HEK293T (cell line): ENCODE measurements around the gene NCMAP.

Source experiments
- CTCF ChIA-PET: fragments of 350-600 bp; formaldehyde crosslinking; extraction: SDS; loops from one replicate; lab custom pipeline; 2021; ENCODE audit warnings: antibody characterized with exemption, inconsistent platforms; lab: Yijun Ruan, JAX
- POLR2A ChIA-PET: fragments of 350-600 bp; formaldehyde crosslinking; extraction: SDS; loops from one replicate; lab custom pipeline; 2020; ENCODE audit warnings: antibody characterized with exemption, inconsistent platforms; lab: Yijun Ruan, JAX
- DNase-seq: peaks from one replicate; pipeline ENCODE4 v3.0.0; 2012; ENCODE audit warnings: mixed read lengths; ENCODE audit errors: extremely low spot score
- ARNT ChIP-seq: fragments of 450-650 bp; IDR thresholded peaks from 2 replicates; pipeline ENCODE4 v1.6.1; 2017; ENCODE audit warnings: mild to moderate bottlenecking
- CTBP1 ChIP-seq: fragments of 450-650 bp; IDR thresholded peaks from 2 replicates; pipeline ENCODE4 v1.6.1; 2016; ENCODE audit warnings: borderline replicate concordance
- ELF4 ChIP-seq: fragments of 450-650 bp; IDR thresholded peaks from 2 replicates; pipeline ENCODE4 v1.6.1; 2017; ENCODE audit warnings: antibody characterized with exemption
- FOXA1 ChIP-seq: fragments of 450-650 bp; IDR thresholded peaks from 2 replicates; pipeline ENCODE4 v1.6.1; 2016; ENCODE audit warnings: mild to moderate bottlenecking
- FOXK2 ChIP-seq: fragments of 450-650 bp; IDR thresholded peaks from 2 replicates; pipeline ENCODE4 v1.6.1; 2016; ENCODE audit warnings: mild to moderate bottlenecking
- FOXM1 ChIP-seq: fragments of 450-650 bp; IDR thresholded peaks from 2 replicates; pipeline ENCODE4 v1.6.1; 2017; ENCODE audit warnings: mild to moderate bottlenecking, borderline replicate concordance
- L3MBTL2 ChIP-seq: fragments of 450-650 bp; conservative IDR thresholded peaks from 2 replicates; pipeline ENCODE4 v1.6.1; 2016; ENCODE audit warnings: mild to moderate bottlenecking
- LEF1 ChIP-seq: fragments of 450-650 bp; IDR thresholded peaks from 2 replicates; pipeline ENCODE4 v1.6.1; 2017; ENCODE audit warnings: mild to moderate bottlenecking, borderline replicate concordance
- NFRKB ChIP-seq: fragments of 450-650 bp; IDR thresholded peaks from 2 replicates; pipeline ENCODE4 v1.6.1; 2016; ENCODE audit warnings: mild to moderate bottlenecking, moderate library complexity
- PKNOX1 ChIP-seq: fragments of 450-650 bp; IDR thresholded peaks from 2 replicates; pipeline ENCODE4 v1.6.1; 2016
- SUZ12 ChIP-seq: fragments of 450-650 bp; IDR thresholded peaks from 2 replicates; pipeline ENCODE4 v1.6.1; 2016; ENCODE audit warnings: mild to moderate bottlenecking
- ZNF384 ChIP-seq: fragments of 450-650 bp; IDR thresholded peaks from 2 replicates; pipeline ENCODE4 v1.6.1; 2016

The NCMAP gene

GRCh38 chr1:24656046-24656445, 100.2 kb downstream of the NCMAP start:
- ChIA-PET CTCF (no interaction called here), POLR2A (interaction anchor here (0.7 kb wide), 2 partner anchors 10 to 14 kb away, joined by 3 to 4 read pairs; no protein-coding TSS in a partner anchor)
- TF ChIP-seq ELF4: no peak
- TF ChIP-seq SUZ12: no peak
- TF ChIP-seq LEF1: no peak
- no peak for DNase-seq

- CTCF ChIA-PET: no interaction called here
Measured at GRCh38 chr1:24657781-24658180, 101.9 kb downstream of the NCMAP start.

More at GRCh38 chr1:24657781-24658180, 101.9 kb downstream of the NCMAP start:
- no peak for DNase-seq
- TF ChIP-seq LEF1: no peak
- no peak for TF ChIP-seq L3MBTL2
- TF ChIP-seq NFRKB: no peak
- no peak for TF ChIP-seq FOXA1
- no peak for TF ChIP-seq FOXM1
- no peak for TF ChIP-seq PKNOX1
- TF ChIP-seq CTBP1: no peak
- no peak for TF ChIP-seq ZNF384
- no peak for TF ChIP-seq ELF4
- TF ChIP-seq FOXK2: no peak
- TF ChIP-seq ARNT: no peak
- POLR2A ChIA-PET: interaction anchor here (0.7 kb wide), 1 partner anchor 88 kb away, joined by 3 read pairs; the partner anchor contains the start of gene CLIC4
